ENCODE measurements around the gene PTPN21.
"Not testable (repeated sequence)": the region's sequence is repeated elsewhere in the genome, so short reads cannot be mapped to it uniquely, and the experiment has no call there.

The PTPN21 gene

DNA sequence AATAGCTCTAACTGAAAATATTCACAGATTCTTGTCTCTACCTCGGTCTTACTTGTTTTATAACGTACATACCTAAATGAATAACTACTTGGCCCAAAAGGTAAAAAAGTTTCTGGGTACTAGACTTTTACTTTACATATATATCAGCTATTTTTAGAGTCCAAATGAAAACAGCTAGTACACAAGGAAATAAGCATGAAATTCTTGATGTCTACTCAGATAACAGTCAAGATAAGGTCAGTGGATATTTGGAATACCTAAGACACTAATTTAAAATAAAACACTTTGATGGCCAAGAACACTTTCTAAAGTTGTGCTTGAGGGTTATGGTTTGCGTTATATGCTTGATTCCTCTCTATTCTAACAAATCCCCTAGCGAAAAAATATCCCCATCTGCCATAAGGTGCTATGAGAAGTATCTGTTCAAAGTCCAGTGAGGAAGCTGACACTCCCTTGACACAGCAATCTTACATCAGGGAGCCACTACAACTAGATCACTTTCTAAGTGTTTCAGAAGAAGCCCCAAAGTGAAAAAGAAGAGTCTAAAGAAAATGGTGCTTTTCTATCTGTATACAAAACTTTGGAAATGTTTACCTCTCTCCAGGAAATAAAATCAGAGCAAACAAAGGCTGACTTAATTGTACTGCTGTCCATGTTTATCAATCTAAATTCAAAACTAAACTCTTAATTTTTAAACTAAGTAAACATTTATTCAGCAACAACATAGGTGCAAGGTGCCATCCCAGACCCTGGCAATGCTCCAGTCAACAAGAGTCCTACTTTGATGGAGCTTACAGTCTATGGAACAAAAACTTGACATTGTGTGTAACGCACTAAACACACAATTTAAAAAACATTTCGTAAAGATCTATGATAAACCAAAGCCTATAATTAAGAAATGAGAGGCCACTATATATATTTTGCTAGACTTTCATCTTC, 11.7 kb downstream of the PTPN21 start:
- no peak for DNase-seq
- Histone ChIP-seq H3K27me3 (no peaks in the 10 kb centered on the region), H3K4me3 (ENCODE audit: low read depth, low read length) (no peak overlapping the region), H3K4me1 (no peaks in the 10 kb centered on the region), H3K9me3 (no peaks in the 10 kb centered on the region), H3K36me3 (no peaks in the 10 kb centered on the region)
- no peak for TF ChIP-seq CTCF (IDR thresholded peaks at IDR 0.05; ENCODE audit: low read depth, low read length)

- no peaks in the 10 kb centered on the region for H3K36me3 ChIP-seq
- H3K4me3 ChIP-seq (ENCODE audit: low read depth, low read length): no peak overlapping the region
- DNase-seq: no peak
- H3K27me3 ChIP-seq: no peaks in the 10 kb centered on the region
- H3K9me3 ChIP-seq: no peaks in the 10 kb centered on the region
- no peaks in the 10 kb centered on the region for H3K4me1 ChIP-seq
- TF ChIP-seq CTCF (IDR thresholded peaks at IDR 0.05; ENCODE audit: low read depth, low read length): no peak
These were observed 13.5 kb downstream of the PTPN21 start for GRCh38 chr14:88541324-88541723.

DNA sequence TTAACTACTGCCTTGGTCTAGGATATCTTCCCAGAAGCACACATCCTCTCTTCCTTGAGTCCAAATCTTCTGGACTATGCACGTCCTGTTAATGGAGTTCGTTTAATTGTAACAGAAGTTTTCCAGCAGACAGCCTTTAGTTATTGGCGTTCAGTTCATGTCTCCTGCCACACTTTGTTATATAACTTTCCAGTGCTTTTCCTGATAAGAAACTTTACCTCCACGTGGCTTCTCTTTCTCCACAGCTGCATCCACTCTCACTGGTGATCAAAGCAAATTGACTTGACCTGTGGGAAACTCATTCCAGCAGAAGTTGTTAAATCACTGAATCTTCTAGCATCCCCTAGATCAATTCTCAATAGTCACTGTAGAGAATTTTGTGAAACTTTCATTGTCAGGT, 19.0 kb downstream of the PTPN21 start:
- H3K4me3 ChIP-seq (ENCODE audit: low read depth, low read length): no peak overlapping the region
- no peaks in the 10 kb centered on the region for H3K4me1 ChIP-seq
- no peaks in the 10 kb centered on the region; the same call in 1 of the 2 replicates for H3K36me3 ChIP-seq
- DNase-seq: no peak
- no peaks in the 10 kb centered on the region for H3K27me3 ChIP-seq
- no peaks in the 10 kb centered on the region for H3K9me3 ChIP-seq
- no peak for TF ChIP-seq CTCF (IDR thresholded peaks at IDR 0.05; ENCODE audit: low read depth, low read length)

DNA sequence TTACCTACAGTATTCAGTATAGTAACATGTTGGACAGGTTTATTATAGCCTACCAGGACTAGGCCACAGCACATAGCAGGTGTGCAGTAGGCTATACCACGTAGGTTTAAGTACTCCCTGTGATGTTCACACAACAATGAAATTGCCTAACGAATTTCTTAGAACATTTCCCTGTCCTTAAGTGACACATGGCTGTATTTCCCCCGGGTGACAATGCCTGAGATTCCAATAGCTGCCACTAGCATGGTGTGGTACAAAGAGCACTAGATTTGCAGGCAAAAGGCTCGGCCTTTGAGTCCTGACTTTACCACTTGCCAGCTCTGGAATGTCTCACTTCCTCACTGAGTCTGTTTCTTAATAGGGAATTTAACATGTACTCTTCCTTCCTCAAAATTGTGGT, 19.7 kb downstream of the PTPN21 start:
- TF ChIP-seq CTCF (IDR thresholded peaks at IDR 0.05; ENCODE audit: low read depth, low read length): no peak
- no peaks in the 10 kb centered on the region; the same call in 1 of the 2 replicates for H3K36me3 ChIP-seq
- H3K4me3 ChIP-seq (ENCODE audit: low read depth, low read length): no peak overlapping the region
- no peaks in the 10 kb centered on the region for H3K27me3 ChIP-seq
- no peaks in the 10 kb centered on the region for H3K4me1 ChIP-seq
- no peak for DNase-seq
- H3K9me3 ChIP-seq: no peaks in the 10 kb centered on the region

GRCh38 chr14:88533064-88533602, 21.7 kb downstream of the PTPN21 start:
- H3K27me3 ChIP-seq: no peaks in the 10 kb centered on the region
- no peak for TF ChIP-seq CTCF (IDR thresholded peaks at IDR 0.05; ENCODE audit: low read depth, low read length)
- H3K9me3 ChIP-seq: no peaks in the 10 kb centered on the region
- no peaks in the 10 kb centered on the region; the same call in 1 of the 2 replicates for H3K36me3 ChIP-seq
- H3K4me3 ChIP-seq (ENCODE audit: low read depth, low read length): no peak overlapping the region
- H3K4me1 ChIP-seq: no peaks in the 10 kb centered on the region
- no peak for DNase-seq

DNA sequence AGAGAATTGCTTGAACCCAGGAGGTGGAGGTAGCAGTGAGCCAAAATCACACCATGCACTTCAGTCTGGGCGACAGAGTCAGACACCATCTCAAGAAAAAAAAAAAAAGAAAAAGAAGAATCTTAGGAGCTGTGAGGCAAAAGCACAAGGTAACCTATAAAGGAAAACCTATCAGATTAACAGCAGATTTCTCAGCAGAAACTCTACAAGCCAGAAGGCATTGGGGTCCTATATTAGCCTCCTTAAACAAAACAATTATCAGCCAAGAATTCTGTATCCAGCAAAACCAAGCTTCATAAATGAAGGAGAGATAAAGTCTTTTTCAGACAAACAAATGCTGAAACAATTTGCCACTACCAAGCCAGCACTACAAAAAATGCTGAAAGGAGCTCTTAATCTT, 24.9 kb downstream of the PTPN21 start:
- not testable (repeated sequence) for H3K9me3 ChIP-seq; H3K4me3 ChIP-seq (ENCODE audit: low read depth, low read length); H3K36me3 ChIP-seq; H3K27me3 ChIP-seq; DNase-seq; H3K4me1 ChIP-seq

Measured in BE2C (cell line).